ENCODE results near the gene KCNN4. TPM values are rescaled to one million over a fixed set of nuclear protein-coding genes. Genes with fewer than 3 reads are reported as not detected.

Gene KCNN4
- total and polyA plus RNA-seq, 2 of the 13 experiments (the other 11 are each of a cell fraction or from before 2014, with no cell fraction given): 0.13 to 0.25 TPM

- TF ChIP-seq ZBTB39 (CRISPR knock-in tag; IDR thresholded peaks at IDR 0.05) (no peak), RBFOX2 (IDR thresholded peaks at IDR 0.05; ENCODE audit: low read depth, low read length) (no peak), HOXA7 (CRISPR knock-in tag; IDR thresholded peaks at IDR 0.05) (no peak), ZNF629 (CRISPR knock-in tag; conservative IDR thresholded peaks at IDR 0.05) (no peak), KLF12 (CRISPR knock-in tag; IDR thresholded peaks at IDR 0.05; ENCODE audit: borderline replicate concordance) (no peak), PRPF4 (IDR thresholded peaks at IDR 0.05; ENCODE audit: low read depth, low read length, poor library complexity, severe bottlenecking) (no peak), SATB2 (CRISPR knock-in tag; IDR thresholded peaks at IDR 0.05) (no peak), MAFK (conservative IDR thresholded peaks at IDR 0.05 in 1 of 2, IDR thresholded peaks at IDR 0.05 in 1 of 2; ENCODE audit: low read length in 2 of 2) (no peak), PITX1 (CRISPR knock-in tag; IDR thresholded peaks at IDR 0.05) (no peak), PHF8 (CRISPR knock-in tag; IDR thresholded peaks at IDR 0.05) (no peak), ZNF30 (CRISPR knock-in tag; IDR thresholded peaks at IDR 0.05) (no peak), ZBTB7B (CRISPR knock-in tag; IDR thresholded peaks at IDR 0.05) (peak; percentile 62), ZNF619 (CRISPR knock-in tag; IDR thresholded peaks at IDR 0.05) (0 out of 2 replicates have a peak, but pooled peaks have one; percentile 21), TBX2 (CRISPR knock-in tag; IDR thresholded peaks at IDR 0.05; ENCODE audit: borderline replicate concordance) (peak; percentile 44; the same call in 1 of the 2 replicates), ZNF564 (CRISPR knock-in tag; IDR thresholded peaks at IDR 0.05) (0 out of 2 replicates have a peak, but pooled peaks have one; percentile 41), ZNF598 (CRISPR knock-in tag; IDR thresholded peaks at IDR 0.05; ENCODE audit: borderline replicate concordance) (peak; percentile 0; the same call in 1 of the 2 replicates), RFXAP (CRISPR knock-in tag; IDR thresholded peaks at IDR 0.05; ENCODE audit: borderline replicate concordance) (no peak), REPIN1 (CRISPR knock-in tag; IDR thresholded peaks at IDR 0.05; ENCODE audit: borderline replicate concordance, low read depth) (peak; percentile 43; the same call in 1 of the 2 replicates), SALL1 (CRISPR knock-in tag; IDR thresholded peaks at IDR 0.05) (peak; percentile 51; the same call in 1 of the 2 replicates), PHF21A (CRISPR knock-in tag; IDR thresholded peaks at IDR 0.05) (no peak)
- TF ChIP-seq, protein P1, sequence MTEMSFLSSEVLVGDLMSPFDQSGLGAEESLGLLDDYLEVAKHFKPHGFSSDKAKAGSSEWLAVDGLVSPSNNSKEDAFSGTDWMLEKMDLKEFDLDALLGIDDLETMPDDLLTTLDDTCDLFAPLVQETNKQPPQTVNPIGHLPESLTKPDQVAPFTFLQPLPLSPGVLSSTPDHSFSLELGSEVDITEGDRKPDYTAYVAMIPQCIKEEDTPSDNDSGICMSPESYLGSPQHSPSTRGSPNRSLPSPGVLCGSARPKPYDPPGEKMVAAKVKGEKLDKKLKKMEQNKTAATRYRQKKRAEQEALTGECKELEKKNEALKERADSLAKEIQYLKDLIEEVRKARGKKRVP (CRISPR knock-in tag; IDR thresholded peaks at IDR 0.05): no peak
- TF ChIP-seq, protein P2, sequence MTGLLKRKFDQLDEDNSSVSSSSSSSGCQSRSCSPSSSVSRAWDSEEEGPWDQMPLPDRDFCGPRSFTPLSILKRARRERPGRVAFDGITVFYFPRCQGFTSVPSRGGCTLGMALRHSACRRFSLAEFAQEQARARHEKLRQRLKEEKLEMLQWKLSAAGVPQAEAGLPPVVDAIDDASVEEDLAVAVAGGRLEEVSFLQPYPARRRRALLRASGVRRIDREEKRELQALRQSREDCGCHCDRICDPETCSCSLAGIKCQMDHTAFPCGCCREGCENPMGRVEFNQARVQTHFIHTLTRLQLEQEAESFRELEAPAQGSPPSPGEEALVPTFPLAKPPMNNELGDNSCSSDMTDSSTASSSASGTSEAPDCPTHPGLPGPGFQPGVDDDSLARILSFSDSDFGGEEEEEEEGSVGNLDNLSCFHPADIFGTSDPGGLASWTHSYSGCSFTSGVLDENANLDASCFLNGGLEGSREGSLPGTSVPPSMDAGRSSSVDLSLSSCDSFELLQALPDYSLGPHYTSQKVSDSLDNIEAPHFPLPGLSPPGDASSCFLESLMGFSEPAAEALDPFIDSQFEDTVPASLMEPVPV (CRISPR knock-in tag; IDR thresholded peaks at IDR 0.05): peak; percentile 63; the same call in 1 of the 2 replicates
- TF ChIP-seq, protein P3, sequence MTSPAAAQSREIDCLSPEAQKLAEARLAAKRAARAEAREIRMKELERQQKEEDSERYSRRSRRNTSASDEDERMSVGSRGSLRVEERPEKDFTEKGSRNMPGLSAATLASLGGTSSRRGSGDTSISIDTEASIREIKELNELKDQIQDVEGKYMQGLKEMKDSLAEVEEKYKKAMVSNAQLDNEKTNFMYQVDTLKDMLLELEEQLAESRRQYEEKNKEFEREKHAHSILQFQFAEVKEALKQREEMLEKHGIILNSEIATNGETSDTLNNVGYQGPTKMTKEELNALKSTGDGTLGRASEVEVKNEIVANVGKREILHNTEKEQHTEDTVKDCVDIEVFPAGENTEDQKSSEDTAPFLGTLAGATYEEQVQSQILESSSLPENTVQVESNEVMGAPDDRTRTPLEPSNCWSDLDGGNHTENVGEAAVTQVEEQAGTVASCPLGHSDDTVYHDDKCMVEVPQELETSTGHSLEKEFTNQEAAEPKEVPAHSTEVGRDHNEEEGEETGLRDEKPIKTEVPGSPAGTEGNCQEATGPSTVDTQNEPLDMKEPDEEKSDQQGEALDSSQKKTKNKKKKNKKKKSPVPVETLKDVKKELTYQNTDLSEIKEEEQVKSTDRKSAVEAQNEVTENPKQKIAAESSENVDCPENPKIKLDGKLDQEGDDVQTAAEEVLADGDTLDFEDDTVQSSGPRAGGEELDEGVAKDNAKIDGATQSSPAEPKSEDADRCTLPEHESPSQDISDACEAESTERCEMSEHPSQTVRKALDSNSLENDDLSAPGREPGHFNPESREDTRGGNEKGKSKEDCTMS (CRISPR knock-in tag; conservative IDR thresholded peaks at IDR 0.05): no peak
These were observed 6.5 kb downstream of the KCNN4 start (continued) for GRCh38 chr19:43774103-43774939.
